ENCODE results near the gene AMDHD2. TPM values are rescaled to one million over a fixed set of nuclear protein-coding genes. Genes with fewer than 3 reads are reported as not detected.

Gene AMDHD2
- total and polyA plus RNA-seq, 2 of the 8 experiments (the other 6 are each of a cell fraction or from before 2014, with no cell fraction given): 43.0 to 54.6 TPM

DNA sequence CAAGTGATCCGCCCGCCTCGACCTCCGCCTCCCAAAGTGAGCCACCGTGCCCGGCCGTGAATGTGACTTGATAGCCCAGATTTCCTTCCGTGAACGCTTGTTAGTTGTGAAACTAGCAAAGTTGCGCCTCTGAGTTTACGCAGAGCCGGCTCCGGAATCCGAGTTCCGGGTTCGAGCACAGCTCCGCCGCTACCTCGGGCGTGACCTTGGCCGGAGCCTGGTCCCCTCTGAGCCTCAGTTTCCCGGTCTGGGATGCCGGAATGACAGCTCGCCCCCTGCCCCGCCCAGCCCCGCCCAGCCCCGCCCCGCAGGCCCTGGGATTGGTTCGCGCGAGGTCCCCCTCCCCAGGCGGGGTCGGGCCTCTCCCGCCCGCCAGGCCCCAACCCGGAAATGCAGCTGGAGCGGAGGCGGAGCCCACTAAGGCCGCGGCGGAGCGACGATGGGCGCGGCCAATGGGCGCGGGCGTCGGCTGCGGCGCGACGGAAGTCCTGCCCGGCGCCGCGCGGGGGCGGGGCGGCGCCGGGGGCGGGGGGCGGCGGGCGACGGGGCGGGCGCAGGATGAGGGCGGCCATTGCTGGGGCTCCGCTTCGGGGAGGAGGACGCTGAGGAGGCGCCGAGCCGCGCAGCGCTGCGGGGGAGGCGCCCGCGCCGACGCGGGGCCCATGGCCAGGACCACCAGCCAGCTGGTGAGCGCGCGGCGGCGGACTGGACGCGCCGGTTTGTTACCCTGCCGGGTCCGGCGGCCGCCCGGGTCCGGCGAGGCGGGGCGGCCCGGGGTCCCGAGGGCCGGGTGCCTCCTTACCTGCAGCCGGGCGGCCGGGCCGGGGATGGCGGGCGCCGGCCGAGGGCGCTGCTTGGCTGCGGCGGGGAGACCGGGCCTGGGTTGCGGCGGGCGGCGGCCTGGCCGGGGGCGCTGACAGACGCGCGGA is 17.5 kb downstream of the AMDHD2 start, which contains the start of gene PDPK1 (continued):
- TF ChIP-seq RXRA (IDR thresholded peaks at IDR 0.05; ENCODE audit: insufficient read depth, low read depth, low read length): no peak
- TF ChIP-seq SIN3A (conservative IDR thresholded peaks at IDR 0.05 in 1 of 2, IDR thresholded peaks at IDR 0.05 in 1 of 2; ENCODE audit: low read depth in 1 of 2, low read length in 2 of 2): 0 out of 4 replicates have a peak, but pooled peaks of 1 of the 2 experiments have one; percentile 50
- peak; percentile 68 for TF ChIP-seq CREB1 (IDR thresholded peaks at IDR 0.05)
- TF ChIP-seq KDM5A (IDR thresholded peaks at IDR 0.05; ENCODE audit: low read length): no peak
- TF ChIP-seq CBX5 (IDR thresholded peaks at IDR 0.05; ENCODE audit: low read depth, low read length): no peak
- 0 out of 2 replicates have a peak, but pooled peaks have one; percentile 12 for TF ChIP-seq CHD2 (IDR thresholded peaks at IDR 0.05; ENCODE audit: low read length)
- TF ChIP-seq, protein P1, sequence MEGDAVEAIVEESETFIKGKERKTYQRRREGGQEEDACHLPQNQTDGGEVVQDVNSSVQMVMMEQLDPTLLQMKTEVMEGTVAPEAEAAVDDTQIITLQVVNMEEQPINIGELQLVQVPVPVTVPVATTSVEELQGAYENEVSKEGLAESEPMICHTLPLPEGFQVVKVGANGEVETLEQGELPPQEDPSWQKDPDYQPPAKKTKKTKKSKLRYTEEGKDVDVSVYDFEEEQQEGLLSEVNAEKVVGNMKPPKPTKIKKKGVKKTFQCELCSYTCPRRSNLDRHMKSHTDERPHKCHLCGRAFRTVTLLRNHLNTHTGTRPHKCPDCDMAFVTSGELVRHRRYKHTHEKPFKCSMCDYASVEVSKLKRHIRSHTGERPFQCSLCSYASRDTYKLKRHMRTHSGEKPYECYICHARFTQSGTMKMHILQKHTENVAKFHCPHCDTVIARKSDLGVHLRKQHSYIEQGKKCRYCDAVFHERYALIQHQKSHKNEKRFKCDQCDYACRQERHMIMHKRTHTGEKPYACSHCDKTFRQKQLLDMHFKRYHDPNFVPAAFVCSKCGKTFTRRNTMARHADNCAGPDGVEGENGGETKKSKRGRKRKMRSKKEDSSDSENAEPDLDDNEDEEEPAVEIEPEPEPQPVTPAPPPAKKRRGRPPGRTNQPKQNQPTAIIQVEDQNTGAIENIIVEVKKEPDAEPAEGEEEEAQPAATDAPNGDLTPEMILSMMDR (IDR thresholded peaks at IDR 0.05; ENCODE audit: control extremely low read depth in 1 of 3, insufficient read depth in 1 of 3, low read depth in 1 of 3, low read length in 3 of 3): no peak
- no peak for TF ChIP-seq FOSL1 (IDR thresholded peaks at IDR 0.05; ENCODE audit: insufficient read depth, low read depth, low read length)
- no peak for TF ChIP-seq CTBP2 (IDR thresholded peaks at IDR 0.05; ENCODE audit: borderline replicate concordance, insufficient read depth, insufficient read length, low read length)
- TF ChIP-seq NRF1 (IDR thresholded peaks at IDR 0.05; ENCODE audit: low read depth, low read length): no peak
- TF ChIP-seq SRF (IDR thresholded peaks at IDR 0.05; ENCODE audit: low read depth, low read length): no peak
- peak; percentile 43; the same call in 1 of the 2 replicates for TF ChIP-seq POLR2AphosphoS5 (IDR thresholded peaks at IDR 0.05; ENCODE audit: low read depth, low read length)
- no peak for TF ChIP-seq RNF2 (IDR thresholded peaks at IDR 0.05; ENCODE audit: borderline replicate concordance, low read depth, low read length, missing control alignments, poor library complexity, severe bottlenecking)
- TF ChIP-seq HDAC2 (IDR thresholded peaks at IDR 0.05; ENCODE audit: borderline replicate concordance in 1 of 2, low read depth in 2 of 2, low read length in 2 of 2): no peak; a peak in 1 of 4 replicates
- TF ChIP-seq YY1 (IDR thresholded peaks at IDR 0.05; ENCODE audit: low read depth, low read length): peak; percentile 87; the same call in 1 of the 2 replicates
- TF ChIP-seq EGR1 (IDR thresholded peaks at IDR 0.05; ENCODE audit: borderline replicate concordance, low read depth, low read length): peak; percentile 33; the same call in 1 of the 2 replicates
- TF ChIP-seq GABPA (IDR thresholded peaks at IDR 0.05; ENCODE audit: borderline replicate concordance, insufficient read depth, low read length): peak; percentile 83; the same call in 1 of the 2 replicates
- TF ChIP-seq TAF7 (optimal IDR thresholded peaks at IDR 0.05; ENCODE audit: borderline replicate concordance, low read depth, low read length): peak; percentile 76
- peak; percentile 69 for TF ChIP-seq PHF8 (conservative IDR thresholded peaks at IDR 0.05; ENCODE audit: low read depth, low read length)

Measured in H1 (cell line).